GM12878 (cell line): ENCODE results near the gene PLAGL1.

Experiments used
- ATF2 ChIP-seq: IDR thresholded peaks from 2 replicates; pipeline ENCODE4 v1.6.1; 2012; ENCODE audit warnings: low read length, inconsistent platforms
- E2F4 ChIP-seq: IDR thresholded peaks from 2 replicates; pipeline ENCODE4 v1.6.1; 2012; ENCODE audit warnings: low read depth, low read length, improper control_type of control experiment
- JUNB ChIP-seq: IDR thresholded peaks from 2 replicates; pipeline ENCODE4 v1.6.1; 2016; ENCODE audit warnings: antibody characterized with exemption, mild to moderate bottlenecking
- JUND ChIP-seq: IDR thresholded peaks from 2 replicates; pipeline ENCODE4 v1.6.1; 2012; ENCODE audit warnings: low read depth, mild to moderate bottlenecking, low read length, improper control_type of control experiment, moderate library complexity
- NR2C2 ChIP-seq: IDR thresholded peaks from 2 replicates; pipeline ENCODE4 v1.6.1; 2011; ENCODE audit warnings: borderline replicate concordance, low read depth; ENCODE audit not compliant: control insufficient read depth, insufficient read length
- POLR2A ChIP-seq: IDR thresholded peaks from 2 replicates; pipeline ENCODE4 v1.6.1; 2011; ENCODE audit warnings: low read depth, mild to moderate bottlenecking, low read length
- POLR2AphosphoS5 ChIP-seq: IDR thresholded peaks from 2 replicates; pipeline ENCODE4 v1.6.1; 2011; ENCODE audit warnings: mild to moderate bottlenecking, low read length, inconsistent platforms
- RAD21 ChIP-seq: IDR thresholded peaks from 2 replicates; pipeline ENCODE4 v1.6.1; 2011; ENCODE audit warnings: mild to moderate bottlenecking, low read depth, low read length, moderate library complexity; ENCODE audit not compliant: insufficient read depth
- SRF ChIP-seq, 2 experiments: IDR thresholded peaks; 2 replicates each; pipeline ENCODE4 v1.6.1; 2011; ENCODE audit warnings: low read depth in 2 of 2, low read length in 2 of 2, mild to moderate bottlenecking in 1 of 2, moderate library complexity in 1 of 2
- TF ChIP-seq, protein P1 (sequence below): fragments of 450-650 bp; IDR thresholded peaks from 2 replicates; pipeline ENCODE4 v1.6.1; 2017; ENCODE audit warnings: mild to moderate bottlenecking, low read depth, inconsistent platforms; ENCODE audit not compliant: poor library complexity, severe bottlenecking
- TF ChIP-seq, protein P2 (sequence below): IDR thresholded peaks from 2 replicates; pipeline ENCODE4 v1.6.1; 2011; ENCODE audit warnings: low read depth, mild to moderate bottlenecking, low read length, moderate library complexity, borderline replicate concordance; ENCODE audit errors: extremely low read depth
- TF ChIP-seq, protein P3 (sequence below), 3 experiments: IDR thresholded peaks in 2 of 3; conservative IDR thresholded peaks in 1 of 3; 2 replicates each; pipeline ENCODE4 v1.5.1; 2011; ENCODE audit warnings: low read depth in 3 of 3, low read length in 3 of 3, mild to moderate bottlenecking in 3 of 3, control low read depth in 2 of 3, moderate library complexity in 2 of 3, inconsistent platforms in 1 of 3, mixed read lengths in 1 of 3; ENCODE audit not compliant: control insufficient read depth in 2 of 3, insufficient read depth in 1 of 3; ENCODE audit errors: extremely low read depth in 1 of 3

- TF ChIP-seq, protein P1, sequence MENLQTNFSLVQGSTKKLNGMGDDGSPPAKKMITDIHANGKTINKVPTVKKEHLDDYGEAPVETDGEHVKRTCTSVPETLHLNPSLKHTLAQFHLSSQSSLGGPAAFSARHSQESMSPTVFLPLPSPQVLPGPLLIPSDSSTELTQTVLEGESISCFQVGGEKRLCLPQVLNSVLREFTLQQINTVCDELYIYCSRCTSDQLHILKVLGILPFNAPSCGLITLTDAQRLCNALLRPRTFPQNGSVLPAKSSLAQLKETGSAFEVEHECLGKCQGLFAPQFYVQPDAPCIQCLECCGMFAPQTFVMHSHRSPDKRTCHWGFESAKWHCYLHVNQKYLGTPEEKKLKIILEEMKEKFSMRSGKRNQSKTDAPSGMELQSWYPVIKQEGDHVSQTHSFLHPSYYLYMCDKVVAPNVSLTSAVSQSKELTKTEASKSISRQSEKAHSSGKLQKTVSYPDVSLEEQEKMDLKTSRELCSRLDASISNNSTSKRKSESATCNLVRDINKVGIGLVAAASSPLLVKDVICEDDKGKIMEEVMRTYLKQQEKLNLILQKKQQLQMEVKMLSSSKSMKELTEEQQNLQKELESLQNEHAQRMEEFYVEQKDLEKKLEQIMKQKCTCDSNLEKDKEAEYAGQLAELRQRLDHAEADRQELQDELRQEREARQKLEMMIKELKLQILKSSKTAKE = no peak
- TF ChIP-seq JUNB = no peak
- no peak for TF ChIP-seq NR2C2
- TF ChIP-seq, protein P2, sequence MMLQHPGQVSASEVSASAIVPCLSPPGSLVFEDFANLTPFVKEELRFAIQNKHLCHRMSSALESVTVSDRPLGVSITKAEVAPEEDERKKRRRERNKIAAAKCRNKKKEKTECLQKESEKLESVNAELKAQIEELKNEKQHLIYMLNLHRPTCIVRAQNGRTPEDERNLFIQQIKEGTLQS = no peak
- TF ChIP-seq POLR2AphosphoS5 = no peak
- no peak for TF ChIP-seq E2F4
- TF ChIP-seq POLR2A = no peak
- TF ChIP-seq, protein P3, sequence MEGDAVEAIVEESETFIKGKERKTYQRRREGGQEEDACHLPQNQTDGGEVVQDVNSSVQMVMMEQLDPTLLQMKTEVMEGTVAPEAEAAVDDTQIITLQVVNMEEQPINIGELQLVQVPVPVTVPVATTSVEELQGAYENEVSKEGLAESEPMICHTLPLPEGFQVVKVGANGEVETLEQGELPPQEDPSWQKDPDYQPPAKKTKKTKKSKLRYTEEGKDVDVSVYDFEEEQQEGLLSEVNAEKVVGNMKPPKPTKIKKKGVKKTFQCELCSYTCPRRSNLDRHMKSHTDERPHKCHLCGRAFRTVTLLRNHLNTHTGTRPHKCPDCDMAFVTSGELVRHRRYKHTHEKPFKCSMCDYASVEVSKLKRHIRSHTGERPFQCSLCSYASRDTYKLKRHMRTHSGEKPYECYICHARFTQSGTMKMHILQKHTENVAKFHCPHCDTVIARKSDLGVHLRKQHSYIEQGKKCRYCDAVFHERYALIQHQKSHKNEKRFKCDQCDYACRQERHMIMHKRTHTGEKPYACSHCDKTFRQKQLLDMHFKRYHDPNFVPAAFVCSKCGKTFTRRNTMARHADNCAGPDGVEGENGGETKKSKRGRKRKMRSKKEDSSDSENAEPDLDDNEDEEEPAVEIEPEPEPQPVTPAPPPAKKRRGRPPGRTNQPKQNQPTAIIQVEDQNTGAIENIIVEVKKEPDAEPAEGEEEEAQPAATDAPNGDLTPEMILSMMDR (IDR thresholded peaks at IDR 0.05 in 2 of 3, conservative IDR thresholded peaks at IDR 0.05 in 1 of 3; ENCODE audit: control insufficient read depth in 2 of 3, extremely low read depth in 1 of 3, insufficient read depth in 1 of 3, low read depth in 3 of 3, low read length in 3 of 3) = no peak
- TF ChIP-seq JUND = no peak
- no peak for TF ChIP-seq SRF (IDR thresholded peaks at IDR 0.05; ENCODE audit: low read depth in 2 of 2, low read length in 2 of 2)
- TF ChIP-seq ATF2 = no peak
- no peak for TF ChIP-seq RAD21
These were observed 23.4 kb downstream of the PLAGL1 start for GRCh38 chr6:143984666-143985065.
